ENCODE results near the gene TMEM150C. TPM values are rescaled to one million over a fixed set of nuclear protein-coding genes. Genes with fewer than 3 reads are reported as not detected.

The TMEM150C gene
- total and polyA plus RNA-seq, 2 experiments from 2014 or later: 0.22 to 0.44 TPM

DNA sequence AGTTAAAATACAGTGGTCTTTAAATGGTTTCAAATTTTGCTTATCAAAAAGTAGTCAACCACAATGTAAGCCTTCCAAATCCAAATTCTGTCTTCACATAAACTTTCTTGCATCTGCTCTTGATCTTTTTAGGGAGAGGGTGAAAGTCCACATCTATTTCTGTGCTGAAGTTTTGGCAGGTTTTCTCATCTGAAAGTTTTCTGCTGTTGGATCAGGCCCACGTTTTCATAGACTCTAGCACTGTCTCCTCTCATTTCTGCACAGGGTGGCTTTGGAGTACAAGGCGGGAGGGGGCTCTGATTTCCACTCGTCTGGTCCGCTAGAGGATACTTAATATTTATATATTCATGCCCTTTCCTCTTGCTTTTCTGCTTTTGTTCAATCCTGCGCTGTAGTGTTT lies 18.1 kb upstream of the TMEM150C start:
- Histone ChIP-seq H3K9me3 (ENCODE audit: low read depth) (no peaks in the 10 kb centered on the region), H3K9ac (no peak overlapping the region), H3K27ac (no peak overlapping the region), H4K20me1 (ENCODE audit: insufficient read depth) (no peaks in the 10 kb centered on the region), H3K4me1 (ENCODE audit: insufficient read depth) (no peaks in the 10 kb centered on the region), H3K79me2 (ENCODE audit: insufficient read depth) (no peaks in the 10 kb centered on the region), H3K4me3 (no peak overlapping the region), H3K27me3 (replicated peaks; ENCODE audit: insufficient read depth) (peaks cover 4% of the 10 kb centered on the region; the same call in 1 of the 2 replicates), H2AFZ (no peak overlapping the region), H3K4me2 (ENCODE audit: unreplicated experiment) (no peak overlapping the region), H3F3A (ENCODE audit: insufficient read depth) (no peaks in the 10 kb centered on the region), H3K36me3 (ENCODE audit: low read depth) (no peaks in the 10 kb centered on the region), H3K9me2 (ENCODE audit: insufficient read depth) (no peaks in the 10 kb centered on the region)
- in situ Hi-C loops (cut with MboI): no loop called here
- DNase-seq: no peak
- TF ChIP-seq EZH2phosphoT487 (IDR thresholded peaks at IDR 0.05; ENCODE audit: insufficient read depth, low read depth) (no peak), EZH2 (IDR thresholded peaks at IDR 0.05; ENCODE audit: insufficient read depth, poor library complexity, severe bottlenecking) (no peak)
- 41 to 45% methylated on average over 5 of the region's 5 CpGs for WGBS, 2 experiments (ENCODE audit: low coverage in 1 of 2, low lambda C conversion rate in 2 of 2, missing lambda C conversion rate in 2 of 2)

DNA sequence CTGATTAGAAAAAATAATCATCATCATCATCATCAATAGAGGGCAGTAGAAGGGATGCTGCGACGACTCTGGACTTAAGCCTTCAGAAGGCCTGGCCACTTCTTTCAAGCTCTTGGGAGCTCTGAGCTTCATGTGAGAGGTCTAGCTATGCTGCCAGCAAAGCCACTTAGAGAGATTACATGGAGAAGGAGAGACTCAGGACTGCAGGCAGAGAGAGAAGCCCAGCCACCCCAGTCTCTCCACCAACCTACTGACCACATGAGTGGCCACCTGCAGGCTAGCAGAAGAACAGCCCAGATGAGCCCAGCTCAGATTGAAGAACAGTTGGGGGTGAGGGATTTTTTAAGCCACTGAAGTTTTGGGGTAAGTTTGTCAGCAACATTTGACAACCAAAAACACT lies 17.1 kb upstream of the TMEM150C start:
- Histone ChIP-seq H3K4me2 (ENCODE audit: unreplicated experiment) (no peak overlapping the region), H3K27ac (no peak overlapping the region), H3K9ac (no peak overlapping the region), H3K79me2 (ENCODE audit: insufficient read depth) (no peaks in the 10 kb centered on the region), H4K20me1 (ENCODE audit: insufficient read depth) (no peaks in the 10 kb centered on the region), H3F3A (ENCODE audit: insufficient read depth) (no peaks in the 10 kb centered on the region), H2AFZ (no peak overlapping the region), H3K27me3 (replicated peaks; ENCODE audit: insufficient read depth) (peaks cover 4% of the 10 kb centered on the region; the same call in 1 of the 2 replicates), H3K4me3 (no peak overlapping the region), H3K36me3 (ENCODE audit: low read depth) (no peaks in the 10 kb centered on the region), H3K4me1 (ENCODE audit: insufficient read depth) (no peaks in the 10 kb centered on the region), H3K9me2 (ENCODE audit: insufficient read depth) (no peaks in the 10 kb centered on the region), H3K9me3 (ENCODE audit: low read depth) (no peaks in the 10 kb centered on the region)
- 72 to 84% methylated on average over 2 of the region's 2 CpGs for whole genome bisulfite sequencing, 2 experiments (ENCODE audit: low coverage in 1 of 2, low lambda C conversion rate in 2 of 2, missing lambda C conversion rate in 2 of 2)
- peak; percentile 7 for DNase-seq
- no peak for TF ChIP-seq EZH2 (IDR thresholded peaks at IDR 0.05; ENCODE audit: insufficient read depth, poor library complexity, severe bottlenecking)
- no peak for TF ChIP-seq EZH2phosphoT487 (IDR thresholded peaks at IDR 0.05; ENCODE audit: insufficient read depth, low read depth)
- in situ Hi-C loops (cut with MboI): no loop called here

DNA sequence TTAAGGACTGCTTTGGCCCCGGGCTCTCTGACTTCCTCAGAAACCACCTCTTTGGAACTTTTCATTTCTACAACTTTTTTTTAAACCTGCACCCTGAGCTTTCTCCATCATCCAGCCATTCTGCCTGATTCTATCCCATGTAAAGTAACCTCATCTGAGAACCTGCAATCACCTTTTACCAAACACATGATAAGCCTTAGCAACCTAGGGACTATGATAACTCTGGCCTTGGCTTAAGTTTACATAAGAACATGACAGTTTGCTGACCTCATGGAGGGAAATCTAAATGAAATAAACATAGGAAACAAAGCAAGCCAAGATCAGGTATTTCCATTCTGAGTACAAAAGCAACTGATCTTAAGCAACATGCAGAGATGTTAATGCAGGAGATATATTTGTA lies 15.7 kb upstream of the TMEM150C start:
- Histone ChIP-seq H3K27ac (no peak overlapping the region), H3K9ac (no peak overlapping the region), H3K9me3 (ENCODE audit: low read depth) (no peaks in the 10 kb centered on the region), H3K4me1 (ENCODE audit: insufficient read depth) (no peaks in the 10 kb centered on the region), H3K9me2 (ENCODE audit: insufficient read depth) (no peaks in the 10 kb centered on the region), H4K20me1 (ENCODE audit: insufficient read depth) (no peaks in the 10 kb centered on the region), H3K27me3 (replicated peaks; ENCODE audit: insufficient read depth) (0 out of 2 replicates have a peak, but pooled peaks cover 4% of the 10 kb centered on the region), H3K4me3 (no peak overlapping the region), H3K4me2 (ENCODE audit: unreplicated experiment) (no peak overlapping the region), H3F3A (ENCODE audit: insufficient read depth) (no peaks in the 10 kb centered on the region), H2AFZ (no peak overlapping the region), H3K36me3 (ENCODE audit: low read depth) (no peaks in the 10 kb centered on the region), H3K79me2 (ENCODE audit: insufficient read depth) (no peaks in the 10 kb centered on the region)
- no peak for DNase-seq
- no peak for TF ChIP-seq EZH2 (IDR thresholded peaks at IDR 0.05; ENCODE audit: insufficient read depth, poor library complexity, severe bottlenecking)
- TF ChIP-seq EZH2phosphoT487 (IDR thresholded peaks at IDR 0.05; ENCODE audit: insufficient read depth, low read depth): no peak
- WGBS, 2 experiments (ENCODE audit: low coverage in 1 of 2, low lambda C conversion rate in 2 of 2, missing lambda C conversion rate in 2 of 2): 39 to 46% methylated on average over 1 of the region's 1 CpG
- in situ Hi-C loops (cut with MboI): no loop called here

DNA sequence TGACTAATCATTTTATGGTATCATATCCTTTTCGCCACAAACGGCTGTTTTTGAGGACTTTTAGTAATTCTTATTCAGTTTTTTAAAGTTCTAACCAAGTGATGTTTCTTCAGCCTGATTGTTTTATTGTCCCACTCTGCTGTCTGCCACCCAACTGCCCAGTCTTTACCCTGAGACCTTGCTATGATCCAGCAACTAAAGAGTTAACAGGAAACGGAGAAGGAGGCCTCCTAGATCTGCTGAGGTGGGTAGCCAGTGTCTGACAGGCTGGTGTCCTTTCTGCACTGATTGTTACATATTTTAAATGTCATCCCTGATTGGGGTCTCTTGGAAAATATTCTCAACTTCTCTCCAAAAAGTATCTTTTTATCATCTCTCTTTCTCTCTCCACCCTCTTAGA lies 7.9 kb upstream of the TMEM150C start:
- WGBS, 2 experiments (ENCODE audit: low coverage in 1 of 2, low lambda C conversion rate in 2 of 2, missing lambda C conversion rate in 2 of 2): 46% methylated on average over 3 of the region's 3 CpGs

DNA sequence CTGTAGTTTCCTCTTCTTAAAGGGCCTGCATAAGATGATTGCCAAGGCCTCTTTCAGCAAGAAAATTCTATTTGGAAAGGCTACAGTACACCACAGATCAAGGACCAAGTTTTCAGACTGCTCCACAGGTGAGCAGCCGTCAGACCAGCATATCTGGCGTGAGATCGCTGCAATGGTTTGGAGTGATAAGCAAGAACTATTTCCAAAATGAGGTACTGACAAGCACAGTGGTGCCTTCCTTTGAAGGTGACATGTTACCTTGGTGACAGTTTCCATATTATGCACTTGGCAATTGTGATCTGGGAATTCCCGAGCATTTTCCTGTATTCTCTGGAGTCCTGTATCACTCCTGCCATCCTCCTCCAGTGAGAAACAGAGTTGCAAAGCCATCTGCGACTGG lies 7.3 kb upstream of the TMEM150C start:
- Histone ChIP-seq H3K27me3 (replicated peaks; ENCODE audit: insufficient read depth) (no peaks in the 10 kb centered on the region), H3K27ac (no peak overlapping the region), H3K4me3 (no peak overlapping the region), H3K4me1 (ENCODE audit: insufficient read depth) (no peaks in the 10 kb centered on the region), H3K9me2 (ENCODE audit: insufficient read depth) (no peaks in the 10 kb centered on the region), H3K9me3 (ENCODE audit: low read depth) (no peaks in the 10 kb centered on the region), H3K36me3 (ENCODE audit: low read depth) (no peaks in the 10 kb centered on the region), H4K20me1 (ENCODE audit: insufficient read depth) (no peaks in the 10 kb centered on the region), H3K9ac (no peak overlapping the region), H3K4me2 (ENCODE audit: unreplicated experiment) (no peak overlapping the region), H2AFZ (no peak overlapping the region), H3F3A (ENCODE audit: insufficient read depth) (no peaks in the 10 kb centered on the region), H3K79me2 (ENCODE audit: insufficient read depth) (no peaks in the 10 kb centered on the region)
- no peak for TF ChIP-seq EZH2phosphoT487 (IDR thresholded peaks at IDR 0.05; ENCODE audit: insufficient read depth, low read depth)
- no peak for TF ChIP-seq EZH2 (IDR thresholded peaks at IDR 0.05; ENCODE audit: insufficient read depth, poor library complexity, severe bottlenecking)
- no peak for DNase-seq
- in situ Hi-C loops (cut with MboI): no loop called here
- 63 to 74% methylated on average over 5 of the region's 5 CpGs for WGBS, 2 experiments (ENCODE audit: low coverage in 1 of 2, low lambda C conversion rate in 2 of 2, missing lambda C conversion rate in 2 of 2)

More for the DNA sequence above, 7.9 kb upstream of the TMEM150C start:
- no peaks in the 10 kb centered on the region for H3K9me3 ChIP-seq (ENCODE audit: low read depth)
- DNase-seq: no peak
- no peaks in the 10 kb centered on the region for H3K36me3 ChIP-seq (ENCODE audit: low read depth)
- no peak overlapping the region for H3K4me2 ChIP-seq (ENCODE audit: unreplicated experiment)
- H3K4me1 ChIP-seq (ENCODE audit: insufficient read depth): no peaks in the 10 kb centered on the region
- TF ChIP-seq EZH2 (IDR thresholded peaks at IDR 0.05; ENCODE audit: insufficient read depth, poor library complexity, severe bottlenecking) (no peak), EZH2phosphoT487 (IDR thresholded peaks at IDR 0.05; ENCODE audit: insufficient read depth, low read depth) (no peak)
- no peaks in the 10 kb centered on the region for H3K79me2 ChIP-seq (ENCODE audit: insufficient read depth)
- H3K4me3 ChIP-seq: no peak overlapping the region
- no peak overlapping the region for H3K27ac ChIP-seq
- no peaks in the 10 kb centered on the region for H3K27me3 ChIP-seq (replicated peaks; ENCODE audit: insufficient read depth)
- no peaks in the 10 kb centered on the region for H3K9me2 ChIP-seq (ENCODE audit: insufficient read depth)
- no peaks in the 10 kb centered on the region for H4K20me1 ChIP-seq (ENCODE audit: insufficient read depth)
- no peaks in the 10 kb centered on the region for H3F3A ChIP-seq (ENCODE audit: insufficient read depth)
- in situ Hi-C loops (cut with MboI): no loop called here
- H3K9ac ChIP-seq: no peak overlapping the region
- H2AFZ ChIP-seq: no peak overlapping the region
